K562 treated with DMSO at 1 percent for 24 hours (cell line): Measurements from ENCODE around the gene ZNF594. TPM values are rescaled to one million over a fixed set of nuclear protein-coding genes. Genes with fewer than 3 reads are reported as not detected.

ENCODE experiments used
- total RNA-seq: library from RNA; unstranded; fragments of 300-600 nt; gene quantifications from 2 replicates; pipeline ENCODE4 v1.2.3, GENCODE V29; 2022; ENCODE audit warnings: low read depth; ENCODE audit not compliant: insufficient read depth

ZNF594 gene
- 2.2 TPM in 2 replicates for total RNA-seq

DNA sequence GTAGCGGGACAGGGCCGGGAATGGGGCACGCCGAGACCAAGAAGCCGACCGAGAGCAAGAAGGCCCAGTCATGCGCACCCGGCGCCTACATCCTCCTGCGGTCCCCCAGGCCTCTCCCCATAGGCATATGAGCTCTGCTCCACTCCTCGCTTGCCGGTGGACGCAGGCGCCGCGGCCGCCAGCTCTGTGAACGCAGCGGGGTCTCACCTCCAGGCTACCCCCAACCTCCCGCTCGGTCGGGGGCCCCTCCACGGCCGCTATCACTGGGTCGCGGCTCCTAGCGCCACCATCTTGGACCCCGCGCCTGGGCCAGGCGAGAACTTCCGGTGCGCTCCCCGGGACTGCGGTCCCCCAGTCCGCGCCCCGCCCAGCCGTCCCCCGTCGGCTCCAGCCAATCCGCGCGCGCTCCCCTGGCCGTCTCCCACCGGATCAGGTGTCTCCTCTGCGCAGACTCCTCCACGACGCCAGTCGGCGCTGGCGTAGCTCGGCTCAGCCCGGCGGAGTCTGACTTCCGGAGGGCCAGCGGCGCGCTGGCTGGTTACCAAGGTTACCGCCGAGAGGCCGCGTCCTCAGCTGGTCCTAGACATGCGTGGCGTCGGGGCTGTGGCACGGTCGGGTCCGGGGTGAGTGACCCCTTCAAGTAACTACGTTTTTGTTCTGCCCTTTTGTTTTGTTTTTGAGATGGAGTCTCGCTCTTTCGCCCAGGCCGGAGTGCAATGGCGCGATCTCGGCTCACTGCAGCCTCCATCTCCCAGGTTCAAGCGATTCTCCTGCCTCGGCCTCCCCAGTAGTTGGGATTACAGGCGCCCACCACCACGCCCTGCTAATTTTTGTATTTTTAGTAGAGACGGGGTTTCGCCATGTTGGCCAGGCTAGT is at the start of gene ZNF594:
TSS of gene ZNF594 (minus strand) at position 328 of the 877 bp plus-strand sequence. CDS start 7,612 bp downstream, outside the sequence.

GRCh38 chr17:5234645-5235576 is 43.2 kb upstream of the ZNF594 start, which contains the start of gene SCIMP:
SCIMP (minus strand) TSS chr17:5234860; CDS start chr17:5234755, 105 bp downstream.

Other genes with a start within 250 kb of the ZNF594 start
- 624 and 626 TPM in 2 replicates for gene PFN1, start 243.3 kb downstream of the ZNF594 start, total RNA-seq
- 9.5 and 10.7 TPM in 2 replicates for gene ENO3, start 240.7 kb downstream of the ZNF594 start, total RNA-seq
- gene SPAG7, start 224.1 kb downstream of the ZNF594 start, total RNA-seq, result 41.3 and 42.4 TPM in 2 replicates
- 23.3 and 26.0 TPM in 2 replicates for gene CAMTA2, start 204.2 kb downstream of the ZNF594 start, total RNA-seq
- gene INCA1, start 194.3 kb downstream of the ZNF594 start, total RNA-seq, result 0.35 TPM in 1 of 2 replicates, not detected in the other
- 15.5 and 16.9 TPM in 2 replicates for gene KIF1C, start 193.9 kb downstream of the ZNF594 start, total RNA-seq
- not detected in 2 replicates for gene SLC52A1, start 156.4 kb downstream of the ZNF594 start, total RNA-seq
- gene ZFP3, start 113.4 kb downstream of the ZNF594 start, total RNA-seq, result not detected in 2 replicates
- 3.7 and 7.2 TPM in 2 replicates for gene ZNF232, start 80.0 kb downstream of the ZNF594 start, total RNA-seq
- gene USP6, start 75.8 kb downstream of the ZNF594 start, total RNA-seq, result not detected in 2 replicates
- 0.44 TPM in 1 of 2 replicates, not detected in the other for gene SCIMP, start 43.0 kb upstream of the ZNF594 start, total RNA-seq
- 10.4 and 15.5 TPM in 2 replicates for gene RABEP1, start 90.4 kb upstream of the ZNF594 start, total RNA-seq
- 33.9 and 40.8 TPM in 2 replicates for gene NUP88, start 227.8 kb upstream of the ZNF594 start, total RNA-seq
- gene RPAIN, start 228.3 kb upstream of the ZNF594 start, total RNA-seq, result 24.6 and 28.0 TPM in 2 replicates
- 130 and 136 TPM in 2 replicates for gene C1QBP, start 247.3 kb upstream of the ZNF594 start, total RNA-seq